Activated CD4-positive, alpha-beta T cell treated with anti-CD3 and anti-CD28 coated beads, Interleukin-2, amount 50 U/mL, for 1 hour (primary cell): ENCODE data around the gene MGAT3.
A peak's percentile ranks its signal among the peaks of the same experiment; 100 is the strongest.

Experiments used
- DNase-seq: peaks from one replicate; pipeline ENCODE4 v3.0.0-alpha.2; 2020

Gene MGAT3

DNA sequence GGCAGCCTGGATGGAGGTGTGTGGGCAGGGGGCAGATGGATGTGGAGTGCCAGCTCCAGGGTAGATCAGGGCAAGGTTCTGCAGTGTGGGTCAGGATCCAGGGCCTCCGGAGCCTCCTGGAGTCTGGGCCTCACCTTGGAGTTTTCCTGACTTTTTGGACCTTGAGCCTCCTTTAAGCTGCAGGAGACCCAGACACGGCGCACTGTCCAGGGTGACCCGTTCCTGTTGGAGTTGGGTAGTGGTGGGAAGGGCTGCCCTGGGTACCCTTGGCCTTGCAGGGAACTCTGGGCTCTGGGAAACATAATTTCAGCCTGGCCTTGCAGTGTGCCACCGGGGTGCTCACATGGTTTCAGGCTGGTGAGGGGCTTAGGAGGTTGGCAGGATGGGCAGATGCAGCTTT is 17.0 kb downstream of the MGAT3 start:
- no peak for DNase-seq

DNA sequence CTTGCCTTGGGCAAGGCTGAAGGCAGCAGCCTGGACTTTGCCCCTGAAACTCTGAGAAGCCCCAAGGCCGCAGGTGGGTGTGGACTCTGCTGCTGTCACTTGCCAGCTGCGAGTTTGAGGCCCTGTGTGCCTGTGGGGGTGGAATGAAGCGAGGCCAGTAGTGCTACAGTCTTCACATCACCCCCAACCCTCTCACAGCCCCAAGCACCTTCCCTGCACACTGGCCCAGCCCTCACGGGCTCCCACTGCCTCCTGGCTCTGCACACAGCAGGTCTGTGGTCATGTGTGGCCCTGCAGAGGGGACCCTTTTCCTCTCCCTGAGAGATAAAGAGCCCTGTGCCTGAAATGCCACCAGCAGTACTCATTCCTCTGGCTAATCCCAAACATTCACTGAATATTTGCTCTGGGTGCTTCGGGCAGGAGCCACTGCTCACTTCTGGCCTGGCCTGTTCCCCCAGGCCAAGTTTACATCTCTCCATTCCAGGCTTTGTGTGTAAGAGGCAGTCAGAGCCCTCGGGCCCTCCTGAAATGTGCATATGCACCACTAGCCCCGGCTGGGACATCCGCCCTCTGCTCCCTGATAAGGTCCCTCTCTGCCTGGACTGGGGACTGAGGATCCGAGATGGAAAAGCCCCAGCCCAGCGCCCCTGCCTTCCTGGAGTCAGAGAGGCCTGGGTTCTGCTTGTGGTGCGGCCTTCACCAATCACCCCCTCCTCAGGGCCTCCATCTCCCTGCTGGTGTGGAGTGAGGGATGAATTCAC is 17.7 kb downstream of the MGAT3 start:
- no peak for DNase-seq

DNA sequence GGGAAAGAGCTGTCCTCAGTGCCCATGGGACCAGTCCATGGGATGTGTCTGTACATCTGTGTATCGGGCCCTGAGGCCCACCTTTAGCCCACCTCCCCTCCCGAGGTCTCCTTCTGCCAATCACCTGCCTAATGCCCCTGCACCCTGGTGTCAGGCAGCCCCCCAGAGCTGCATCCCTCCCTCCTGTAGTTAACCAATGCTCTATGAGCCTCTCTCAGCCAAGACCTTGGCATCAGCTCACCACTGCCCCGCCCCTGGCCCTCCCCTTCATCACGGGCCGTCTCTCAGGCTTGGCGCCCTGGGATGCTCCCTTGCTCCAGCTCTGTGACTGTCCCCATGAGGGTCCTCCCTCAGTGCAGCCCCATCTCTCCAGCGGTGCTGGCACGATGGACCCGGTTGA is 18.5 kb downstream of the MGAT3 start:
- no peak for DNase-seq

DNA sequence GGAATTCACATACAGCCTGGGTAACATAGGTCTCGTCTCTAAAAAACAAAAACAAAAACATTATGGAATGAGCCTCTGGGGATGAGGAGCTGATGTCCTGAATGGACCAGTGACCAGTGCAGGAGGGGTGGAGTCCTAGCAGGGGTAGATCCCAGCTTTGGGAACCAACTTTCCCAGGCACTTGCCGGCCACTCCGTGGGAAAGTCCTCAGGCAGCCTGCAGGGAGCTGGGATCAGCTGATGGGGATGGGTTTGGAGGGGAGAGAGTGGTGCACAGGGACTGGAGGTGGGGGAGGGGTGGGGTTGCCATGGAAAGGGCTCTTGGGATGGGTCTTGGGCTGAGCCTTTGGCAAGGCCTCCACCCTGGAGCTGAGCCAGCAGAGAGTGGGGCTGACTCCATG is 19.1 kb downstream of the MGAT3 start:
- no peak for DNase-seq

DNA sequence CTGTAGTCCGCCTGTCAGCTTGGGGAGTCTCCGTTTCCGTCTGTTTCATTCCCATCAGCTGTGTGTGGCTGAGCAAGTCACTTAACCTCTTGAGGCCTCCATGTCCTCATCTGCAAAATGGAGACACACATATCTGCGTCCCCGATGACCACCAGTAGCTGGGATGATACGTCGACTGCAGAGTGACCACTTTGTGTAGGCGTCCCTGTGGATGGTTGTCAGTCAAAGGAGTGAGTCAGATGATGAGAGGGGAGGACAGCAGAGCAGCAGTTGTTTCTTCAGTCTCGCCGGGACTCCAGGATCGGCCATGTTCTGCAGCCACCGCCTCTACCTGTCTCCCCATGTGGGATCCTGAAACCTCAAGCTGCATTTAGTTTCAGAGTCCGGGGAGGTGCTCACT is 19.9 kb downstream of the MGAT3 start:
- DNase-seq, result no peak

DNA sequence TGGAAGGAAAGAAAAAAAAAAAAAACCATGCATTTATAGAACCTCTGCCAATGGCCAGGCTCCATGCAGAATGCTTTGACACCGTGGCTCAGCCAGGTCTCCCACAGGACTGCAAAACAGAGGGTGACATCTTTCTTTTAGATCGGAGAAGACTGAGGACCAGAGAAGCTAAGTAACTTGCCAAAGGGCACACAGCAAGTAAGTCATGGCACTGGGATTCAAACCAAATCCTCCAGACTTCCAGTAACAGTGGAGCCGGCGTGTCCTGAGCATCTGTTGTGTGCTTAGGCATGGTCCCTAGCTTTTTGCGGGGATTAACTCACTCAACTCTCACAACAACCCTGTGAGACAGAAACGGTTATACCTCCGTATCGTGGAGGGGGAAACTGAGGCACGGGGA is 20.7 kb downstream of the MGAT3 start:
- no peak for DNase-seq

DNA sequence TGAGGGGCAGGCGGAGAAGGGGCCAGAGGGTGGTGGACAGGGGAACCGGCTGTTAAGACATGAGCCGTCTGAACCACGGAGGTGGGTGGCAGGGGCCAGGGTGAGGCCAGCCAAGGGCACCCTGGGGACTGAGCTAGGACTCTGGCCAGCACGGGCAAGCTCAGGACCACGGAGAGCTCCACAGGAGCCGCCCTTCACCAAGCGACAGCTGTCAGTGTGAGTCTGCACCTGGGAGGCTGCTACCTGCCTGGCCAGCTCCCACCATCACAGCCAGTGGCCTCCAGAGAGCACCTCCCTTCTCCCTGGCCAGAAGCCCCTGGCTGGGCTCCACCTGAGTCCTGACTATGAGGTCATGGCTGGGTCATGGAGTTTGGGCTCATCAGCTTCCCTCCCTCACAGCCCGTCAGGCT is 21.6 kb downstream of the MGAT3 start:
- DNase-seq, result peak; percentile 24

DNA sequence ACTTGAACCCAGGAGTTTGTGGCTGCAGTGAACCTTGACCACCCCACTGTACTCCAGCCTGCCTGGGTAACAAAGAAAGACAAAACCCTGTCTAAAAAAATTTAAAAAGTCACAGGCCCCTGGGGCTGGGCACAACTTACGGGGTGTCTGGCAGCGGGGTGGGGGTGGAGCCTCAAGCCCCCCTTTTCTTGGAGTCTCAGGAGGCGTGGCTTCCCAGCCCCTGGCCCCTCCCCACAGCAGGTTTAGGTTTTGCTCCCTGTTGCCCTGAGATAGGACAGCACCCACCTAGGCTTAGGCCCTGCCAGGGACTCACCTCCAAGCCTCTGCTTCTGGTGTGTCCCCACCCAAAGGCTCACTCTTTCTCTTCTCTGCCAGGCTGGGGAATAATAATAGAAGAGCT is 22.4 kb downstream of the MGAT3 start:
- DNase-seq, result no peak

DNA sequence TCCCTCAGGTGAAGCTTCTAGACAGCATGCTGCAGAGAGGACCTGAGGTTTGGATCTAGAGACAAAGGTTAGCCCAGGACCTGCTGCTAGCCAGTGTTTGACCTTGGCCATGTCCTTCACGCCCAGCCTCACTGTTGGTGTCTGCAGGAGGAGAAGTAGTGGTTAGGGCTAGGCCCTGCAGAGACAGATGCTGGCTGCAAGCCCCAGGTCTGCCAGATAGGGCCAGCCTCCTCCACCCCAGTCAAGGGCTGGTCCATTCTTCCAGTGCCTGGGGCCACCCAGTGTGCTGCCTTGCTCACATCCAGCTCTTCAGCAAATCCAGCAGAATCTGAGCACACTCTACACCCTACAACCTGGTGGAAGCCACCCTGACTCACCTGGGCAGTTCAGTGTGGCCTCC is 23.7 kb downstream of the MGAT3 start:
- no peak for DNase-seq

DNA sequence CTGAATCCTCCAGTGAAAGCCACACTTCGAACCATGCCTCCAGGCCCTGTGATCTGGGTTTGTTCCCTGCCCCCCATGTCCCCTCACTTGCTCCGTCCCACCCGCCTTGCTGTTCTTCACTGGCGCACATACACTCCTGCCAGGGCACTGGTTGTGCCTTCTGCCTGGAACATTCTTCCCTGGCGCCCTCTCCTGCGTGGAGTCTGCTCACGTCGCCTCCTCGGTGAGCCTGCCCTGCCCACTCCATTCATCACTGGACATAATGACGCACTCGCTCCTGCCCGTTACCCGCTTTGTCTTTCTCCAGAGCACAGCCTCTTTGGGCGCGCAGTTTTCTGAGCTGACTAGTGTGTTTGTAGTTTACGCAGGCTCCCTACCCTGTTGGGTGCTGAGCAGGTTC is 24.2 kb downstream of the MGAT3 start:
- no peak for DNase-seq

DNA sequence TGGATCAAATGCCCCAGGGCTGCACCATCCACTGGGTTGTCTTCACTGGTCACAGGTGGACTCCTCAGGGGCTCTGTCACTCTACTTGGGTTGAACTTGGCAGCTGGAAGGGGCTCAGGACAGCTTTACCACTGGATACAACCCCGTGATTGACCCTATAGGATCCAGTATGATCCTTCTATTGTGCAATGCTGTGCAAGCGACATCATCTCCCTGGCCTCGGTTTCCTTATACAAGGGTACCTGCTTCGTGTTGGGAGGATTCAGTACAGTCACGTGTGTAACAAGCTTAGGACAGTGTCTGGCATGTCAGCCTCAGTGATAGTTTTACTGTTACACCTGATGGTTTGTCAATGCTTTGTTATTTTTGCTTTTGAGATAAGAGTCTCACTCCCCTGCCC is 24.8 kb downstream of the MGAT3 start:
- DNase-seq, result no peak

DNA sequence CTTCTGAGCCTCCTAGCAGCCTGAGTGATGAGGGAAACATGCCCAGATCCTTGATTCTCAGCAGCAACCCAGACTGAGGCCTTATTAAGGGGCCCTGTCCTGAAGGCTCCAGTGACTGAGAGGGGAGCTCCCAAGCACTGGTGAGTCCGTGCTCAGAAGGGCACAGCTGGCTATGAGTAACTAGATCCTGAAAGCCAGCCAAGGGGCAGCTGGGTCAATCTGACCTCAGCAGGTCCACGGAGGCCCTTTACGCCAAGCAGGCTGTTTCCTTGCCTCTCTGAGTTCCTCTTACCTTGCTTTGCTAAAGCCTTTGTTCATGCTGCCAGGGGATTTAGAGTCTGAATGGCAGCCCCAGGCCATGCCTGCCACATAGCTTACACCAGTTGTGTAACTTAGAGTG is 26.0 kb downstream of the MGAT3 start:
- no peak for DNase-seq

DNA sequence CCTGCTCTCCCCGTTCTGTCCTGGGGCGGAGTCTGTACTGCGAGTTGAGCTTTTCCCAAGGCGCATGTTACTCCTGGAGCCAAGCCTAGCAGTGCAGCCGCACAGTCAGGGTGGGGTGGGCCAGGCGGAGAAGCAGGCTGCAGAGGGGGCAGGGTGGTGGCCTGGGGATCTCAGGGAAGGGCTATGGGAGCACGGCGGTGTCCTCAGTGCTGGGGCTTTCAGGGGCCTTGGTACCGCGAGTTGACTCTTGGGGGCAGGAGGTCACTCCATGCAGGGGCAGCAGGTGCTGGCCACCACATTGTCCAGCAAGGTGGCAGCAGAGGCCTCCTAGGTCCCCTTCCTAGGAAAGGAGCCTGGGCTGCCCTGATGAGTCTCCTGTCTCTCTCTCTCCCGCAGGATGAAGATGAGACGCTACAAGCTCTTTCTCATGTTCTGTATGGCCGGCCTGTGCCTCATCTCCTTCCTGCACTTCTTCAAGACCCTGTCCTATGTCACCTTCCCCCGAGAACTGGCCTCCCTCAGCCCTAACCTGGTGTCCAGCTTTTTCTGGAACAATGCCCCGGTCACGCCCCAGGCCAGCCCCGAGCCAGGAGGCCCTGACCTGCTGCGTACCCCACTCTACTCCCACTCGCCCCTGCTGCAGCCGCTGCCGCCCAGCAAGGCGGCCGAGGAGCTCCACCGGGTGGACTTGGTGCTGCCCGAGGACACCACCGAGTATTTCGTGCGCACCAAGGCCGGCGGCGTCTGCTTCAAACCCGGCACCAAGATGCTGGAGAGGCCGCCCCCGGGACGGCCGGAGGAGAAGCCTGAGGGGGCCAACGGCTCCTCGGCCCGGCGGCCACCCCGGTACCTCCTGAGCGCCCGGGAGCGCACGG is 30.4 kb downstream of the MGAT3 start:
- DNase-seq, result no peak

DNA sequence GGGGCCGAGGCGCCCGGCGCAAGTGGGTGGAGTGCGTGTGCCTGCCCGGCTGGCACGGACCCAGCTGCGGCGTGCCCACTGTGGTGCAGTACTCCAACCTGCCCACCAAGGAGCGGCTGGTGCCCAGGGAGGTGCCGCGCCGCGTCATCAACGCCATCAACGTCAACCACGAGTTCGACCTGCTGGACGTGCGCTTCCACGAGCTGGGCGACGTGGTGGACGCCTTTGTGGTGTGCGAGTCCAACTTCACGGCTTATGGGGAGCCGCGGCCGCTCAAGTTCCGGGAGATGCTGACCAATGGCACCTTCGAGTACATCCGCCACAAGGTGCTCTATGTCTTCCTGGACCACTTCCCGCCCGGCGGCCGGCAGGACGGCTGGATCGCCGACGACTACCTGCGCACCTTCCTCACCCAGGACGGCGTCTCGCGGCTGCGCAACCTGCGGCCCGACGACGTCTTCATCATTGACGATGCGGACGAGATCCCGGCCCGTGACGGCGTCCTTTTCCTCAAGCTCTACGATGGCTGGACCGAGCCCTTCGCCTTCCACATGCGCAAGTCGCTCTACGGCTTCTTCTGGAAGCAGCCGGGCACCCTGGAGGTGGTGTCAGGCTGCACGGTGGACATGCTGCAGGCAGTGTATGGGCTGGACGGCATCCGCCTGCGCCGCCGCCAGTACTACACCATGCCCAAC is 31.2 kb downstream of the MGAT3 start:
- no peak for DNase-seq

DNA sequence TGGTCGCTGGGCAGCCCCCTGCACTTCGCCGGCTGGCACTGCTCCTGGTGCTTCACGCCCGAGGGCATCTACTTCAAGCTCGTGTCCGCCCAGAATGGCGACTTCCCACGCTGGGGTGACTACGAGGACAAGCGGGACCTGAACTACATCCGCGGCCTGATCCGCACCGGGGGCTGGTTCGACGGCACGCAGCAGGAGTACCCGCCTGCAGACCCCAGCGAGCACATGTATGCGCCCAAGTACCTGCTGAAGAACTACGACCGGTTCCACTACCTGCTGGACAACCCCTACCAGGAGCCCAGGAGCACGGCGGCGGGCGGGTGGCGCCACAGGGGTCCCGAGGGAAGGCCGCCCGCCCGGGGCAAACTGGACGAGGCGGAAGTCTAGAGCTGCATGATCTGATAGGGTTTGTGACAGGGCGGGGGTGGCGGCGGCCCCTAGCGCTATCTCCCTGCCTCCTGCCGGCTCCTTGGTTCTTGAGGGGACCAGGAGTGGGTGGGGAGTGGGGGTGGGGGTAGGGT is 31.8 kb downstream of the MGAT3 start:
- no peak for DNase-seq

DNA sequence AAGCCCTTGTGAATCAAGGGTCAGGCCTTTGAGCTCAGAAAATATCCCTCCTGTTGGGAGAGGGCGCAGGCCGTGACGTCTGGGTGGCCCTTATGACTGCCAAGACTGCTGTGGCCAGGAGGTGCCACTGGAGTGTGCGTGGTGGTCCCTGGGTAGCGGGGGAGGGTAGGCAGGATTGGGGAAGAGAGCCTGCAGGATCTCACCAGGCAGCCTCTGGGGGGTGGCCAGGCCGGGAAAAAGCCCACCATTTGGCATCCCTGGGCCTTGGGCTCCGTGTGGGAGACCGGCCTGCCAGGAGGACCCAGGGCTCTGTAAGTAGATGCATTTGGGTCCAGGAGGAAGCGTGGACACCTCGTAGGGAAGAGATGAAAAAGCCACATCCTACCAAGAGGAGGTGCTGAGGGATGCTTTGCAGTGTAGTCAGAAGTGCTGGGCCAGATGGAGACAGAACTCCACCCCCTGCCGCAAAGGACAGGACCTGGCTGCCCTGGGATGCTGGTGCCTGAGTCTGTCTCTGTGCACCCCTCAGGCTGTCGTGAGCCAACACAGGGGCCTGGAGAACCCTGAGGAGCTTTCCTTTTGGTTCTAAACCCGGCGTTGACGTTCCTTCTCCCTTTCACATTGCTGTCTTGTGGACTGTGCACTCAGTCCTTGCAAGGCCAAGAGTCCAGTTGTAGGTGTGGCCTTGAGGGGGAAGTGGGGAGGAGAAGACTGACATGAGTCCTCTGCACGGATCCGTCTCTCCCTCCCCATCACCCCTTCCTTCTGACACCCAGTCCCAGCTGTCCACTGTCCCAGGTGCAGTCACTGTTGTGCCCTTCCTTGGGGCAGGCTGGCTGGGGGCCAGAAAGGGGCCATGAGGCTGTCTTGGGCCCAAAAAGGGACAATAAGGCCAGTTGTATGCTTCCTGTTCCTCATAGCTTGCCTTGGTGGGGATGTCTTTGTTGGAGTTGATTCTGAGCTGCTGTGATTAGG is 32.6 kb downstream of the MGAT3 start:
- no peak for DNase-seq

DNA sequence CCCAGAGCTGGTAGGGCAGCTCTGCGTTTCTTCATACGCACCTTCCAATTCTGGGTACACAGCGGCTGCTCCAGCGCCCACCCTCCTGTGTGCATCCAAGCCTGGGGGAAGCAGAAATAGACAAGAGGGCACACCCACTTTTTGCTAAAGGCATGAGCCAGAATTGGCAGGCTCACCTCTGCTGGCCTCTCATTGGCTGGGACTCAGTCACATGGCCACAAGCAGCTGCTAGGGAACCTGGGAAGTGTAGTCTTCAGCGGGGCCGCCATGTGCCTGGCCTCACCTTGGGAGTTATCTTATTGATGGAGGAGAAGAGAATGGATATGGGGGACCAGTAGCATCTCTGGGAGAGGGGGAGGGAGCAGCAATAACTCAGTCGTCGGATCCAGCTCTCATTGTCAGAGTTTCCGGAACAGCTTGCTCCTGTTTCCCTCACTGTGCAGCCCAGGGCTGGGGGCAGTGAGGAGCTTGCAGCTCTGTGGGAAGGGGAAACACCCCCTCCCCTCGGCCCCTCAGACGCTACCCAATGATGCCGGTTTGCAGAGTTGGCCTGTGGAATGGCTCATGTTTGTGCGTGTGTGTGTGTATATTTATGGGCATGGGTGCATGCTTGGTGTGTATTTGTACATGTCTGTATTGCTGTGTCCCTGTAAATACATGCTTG is 33.5 kb downstream of the MGAT3 start:
- DNase-seq, result peak; percentile 77

DNA sequence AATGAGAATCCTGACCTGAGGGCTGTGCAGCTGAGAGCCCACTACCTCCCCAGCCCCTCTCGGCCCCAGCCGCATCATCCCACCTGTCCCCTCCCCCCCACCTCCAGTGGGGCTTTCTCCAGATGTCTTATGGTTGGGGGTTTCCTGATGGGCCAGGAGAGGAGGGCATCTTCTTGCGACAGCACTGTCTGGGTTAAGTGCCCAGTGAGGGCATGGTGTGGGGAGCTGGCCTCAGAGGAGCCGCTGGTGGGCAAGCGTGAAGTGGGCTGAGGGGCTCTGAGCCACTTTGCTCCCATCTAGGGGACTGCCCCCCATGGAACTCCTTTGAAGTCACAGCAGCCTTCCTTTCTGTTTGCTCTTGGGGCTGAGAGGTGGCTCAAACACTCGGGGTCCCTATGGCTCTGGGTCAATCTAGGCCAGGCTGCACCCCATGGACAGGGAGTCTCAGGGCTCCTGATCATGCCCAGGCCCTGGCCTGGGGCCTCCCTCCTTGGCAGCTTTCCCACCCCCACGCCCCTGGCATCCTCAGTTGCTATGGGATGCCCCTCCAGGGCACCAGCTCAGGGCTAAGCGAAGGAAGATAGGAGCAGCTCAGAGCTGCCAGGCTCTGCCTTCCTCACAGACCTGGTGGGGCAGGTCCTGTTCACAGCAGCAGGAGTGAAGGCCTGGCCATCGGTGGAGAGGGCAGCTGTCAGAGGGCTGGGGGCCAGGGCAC is 34.3 kb downstream of the MGAT3 start:
- DNase-seq, result no peak

DNA sequence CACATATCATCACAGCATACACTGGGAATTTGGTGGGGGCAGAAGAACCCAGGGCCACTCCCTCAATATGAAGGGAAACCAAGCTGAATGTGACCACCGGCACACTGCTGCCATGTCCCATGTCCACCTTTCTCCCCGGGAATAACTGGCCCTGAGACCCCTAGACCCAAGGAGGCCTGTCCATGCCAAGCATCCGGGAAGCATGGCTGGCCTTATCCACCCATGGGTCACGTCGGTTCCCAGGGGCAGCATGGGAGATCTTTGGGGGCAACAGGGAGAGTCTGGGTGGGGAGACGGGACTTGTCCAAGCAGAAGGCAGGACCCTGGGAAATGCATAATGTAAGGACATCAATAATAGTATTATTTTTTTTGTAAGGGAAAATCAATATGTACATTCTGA is 34.9 kb downstream of the MGAT3 start:
- DNase-seq, result no peak

DNA sequence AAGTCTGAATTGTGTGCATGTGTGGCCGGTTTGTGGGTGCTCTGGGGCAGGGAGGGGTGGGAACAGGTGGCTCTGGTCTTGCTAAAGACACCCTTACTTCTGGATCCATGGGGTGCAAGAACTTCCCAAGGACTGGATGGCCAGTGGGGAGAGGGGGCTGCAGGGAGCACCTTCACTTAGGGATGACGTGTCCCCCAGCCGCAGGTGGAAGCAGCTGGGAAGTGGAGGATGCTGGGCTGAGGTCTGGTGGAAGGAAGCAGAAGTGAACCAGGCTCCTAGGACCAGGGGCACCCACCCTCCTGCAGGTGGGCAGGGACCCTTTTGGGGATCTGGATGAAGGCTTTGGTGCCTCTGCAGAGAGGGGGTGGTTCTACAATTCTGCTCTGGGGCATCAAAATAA is 35.4 kb downstream of the MGAT3 start:
- no peak for DNase-seq

DNA sequence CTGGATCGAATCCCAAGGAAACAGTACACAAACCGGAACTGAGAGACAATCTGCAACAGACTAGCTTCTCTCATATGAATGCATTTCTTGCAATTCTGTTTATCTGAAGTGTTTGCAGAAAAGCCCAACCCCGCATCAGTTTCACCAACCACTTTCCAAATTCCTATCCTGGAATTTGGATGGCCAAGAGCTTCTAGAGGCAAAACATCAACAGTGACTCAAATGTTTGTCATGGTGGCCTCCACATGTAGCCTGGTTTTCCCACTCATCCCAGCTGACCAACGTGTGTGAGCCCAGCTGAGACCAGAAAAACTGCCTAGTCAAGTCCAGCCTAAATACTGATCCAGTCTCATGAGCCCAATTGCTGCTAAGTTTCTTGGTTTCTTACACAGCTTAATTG is 36.9 kb downstream of the MGAT3 start:
- no peak for DNase-seq
